NB4 (cell line): ENCODE results near the gene DMRTC2.
A peak's percentile ranks its signal among the peaks of the same experiment; 100 is the strongest.

Experiments used
- DNase-seq: peaks from one replicate; pipeline ENCODE4 v3.0.0; 2010; ENCODE audit warnings: low read depth
- H3K4me3 ChIP-seq: one replicate; pipeline ENCODE4 v1.5.1; 2011; ENCODE audit warnings: mild to moderate bottlenecking, low read depth, low read length, moderate library complexity
- MYC ChIP-seq: IDR thresholded peaks from 2 replicates; pipeline ENCODE4 v1.6.1; 2011; ENCODE audit warnings: low read depth, low read length
- POLR2A ChIP-seq: IDR thresholded peaks from 2 replicates; pipeline ENCODE4 v1.6.1; 2011; ENCODE audit warnings: mild to moderate bottlenecking; ENCODE audit not compliant: insufficient read length; ENCODE audit errors: extremely low read depth
- TF ChIP-seq, protein P1 (sequence below): IDR thresholded peaks from one replicate; pipeline ENCODE4 v1.5.1; 2012; ENCODE audit warnings: low read depth, low read length
- TF ChIP-seq, protein P2 (sequence below): IDR thresholded peaks from 2 replicates; pipeline ENCODE4 v1.6.1; 2011; ENCODE audit warnings: low read depth, low read length

Gene DMRTC2

DNA sequence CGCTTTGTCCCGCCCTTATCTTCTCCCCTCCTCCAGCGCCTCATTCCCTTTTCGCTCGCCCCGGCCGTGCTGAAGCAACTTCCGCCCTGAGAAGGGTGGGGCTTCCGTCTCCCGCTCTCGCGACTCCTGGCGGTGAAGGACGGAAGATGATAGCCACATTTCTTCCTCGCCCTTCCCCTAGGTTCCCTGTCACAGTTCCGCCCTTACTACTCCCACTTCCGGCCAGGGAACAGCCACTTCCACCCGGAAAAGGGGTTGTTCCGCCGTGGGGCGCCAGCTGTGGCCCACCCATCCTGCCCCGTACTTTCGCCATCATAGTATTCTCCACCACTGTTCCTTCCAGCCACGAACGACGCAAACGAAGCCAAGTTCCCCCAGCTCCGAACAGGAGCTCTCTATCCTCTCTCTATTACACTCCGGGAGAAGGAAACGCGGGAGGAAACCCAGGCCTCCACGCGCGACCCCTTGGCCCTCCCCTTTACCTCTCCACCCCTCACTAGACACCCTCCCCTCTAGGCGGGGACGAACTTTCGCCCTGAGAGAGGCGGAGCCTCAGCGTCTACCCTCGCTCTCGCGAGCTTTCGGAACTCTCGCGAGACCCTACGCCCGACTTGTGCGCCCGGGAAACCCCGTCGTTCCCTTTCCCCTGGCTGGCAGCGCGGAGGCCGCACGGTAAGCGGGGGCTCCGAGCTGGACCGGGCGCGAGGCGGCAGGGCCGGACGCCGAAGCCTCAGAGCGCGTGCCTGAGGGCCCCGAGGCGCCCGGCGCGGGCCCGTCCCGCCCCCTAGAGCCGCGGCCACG, 15.0 kb downstream of the DMRTC2 start, which contains the start of gene RPS19:
Gene RPS19 (plus strand): TSS at position 638 of the 801 bp plus-strand sequence. CDS start 520 bp downstream, outside the sequence.
- DNase-seq, result peak; percentile 95
- H3K4me3 ChIP-seq, result peak within 1 kb of the TSS; percentile 97
- TF ChIP-seq MYC (peak; percentile 76), POLR2A (peak; percentile 63)
- TF ChIP-seq, protein P1, sequence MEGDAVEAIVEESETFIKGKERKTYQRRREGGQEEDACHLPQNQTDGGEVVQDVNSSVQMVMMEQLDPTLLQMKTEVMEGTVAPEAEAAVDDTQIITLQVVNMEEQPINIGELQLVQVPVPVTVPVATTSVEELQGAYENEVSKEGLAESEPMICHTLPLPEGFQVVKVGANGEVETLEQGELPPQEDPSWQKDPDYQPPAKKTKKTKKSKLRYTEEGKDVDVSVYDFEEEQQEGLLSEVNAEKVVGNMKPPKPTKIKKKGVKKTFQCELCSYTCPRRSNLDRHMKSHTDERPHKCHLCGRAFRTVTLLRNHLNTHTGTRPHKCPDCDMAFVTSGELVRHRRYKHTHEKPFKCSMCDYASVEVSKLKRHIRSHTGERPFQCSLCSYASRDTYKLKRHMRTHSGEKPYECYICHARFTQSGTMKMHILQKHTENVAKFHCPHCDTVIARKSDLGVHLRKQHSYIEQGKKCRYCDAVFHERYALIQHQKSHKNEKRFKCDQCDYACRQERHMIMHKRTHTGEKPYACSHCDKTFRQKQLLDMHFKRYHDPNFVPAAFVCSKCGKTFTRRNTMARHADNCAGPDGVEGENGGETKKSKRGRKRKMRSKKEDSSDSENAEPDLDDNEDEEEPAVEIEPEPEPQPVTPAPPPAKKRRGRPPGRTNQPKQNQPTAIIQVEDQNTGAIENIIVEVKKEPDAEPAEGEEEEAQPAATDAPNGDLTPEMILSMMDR, result peak; percentile 5
- TF ChIP-seq, protein P2, sequence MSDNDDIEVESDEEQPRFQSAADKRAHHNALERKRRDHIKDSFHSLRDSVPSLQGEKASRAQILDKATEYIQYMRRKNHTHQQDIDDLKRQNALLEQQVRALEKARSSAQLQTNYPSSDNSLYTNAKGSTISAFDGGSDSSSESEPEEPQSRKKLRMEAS, result peak; percentile 62

DNA sequence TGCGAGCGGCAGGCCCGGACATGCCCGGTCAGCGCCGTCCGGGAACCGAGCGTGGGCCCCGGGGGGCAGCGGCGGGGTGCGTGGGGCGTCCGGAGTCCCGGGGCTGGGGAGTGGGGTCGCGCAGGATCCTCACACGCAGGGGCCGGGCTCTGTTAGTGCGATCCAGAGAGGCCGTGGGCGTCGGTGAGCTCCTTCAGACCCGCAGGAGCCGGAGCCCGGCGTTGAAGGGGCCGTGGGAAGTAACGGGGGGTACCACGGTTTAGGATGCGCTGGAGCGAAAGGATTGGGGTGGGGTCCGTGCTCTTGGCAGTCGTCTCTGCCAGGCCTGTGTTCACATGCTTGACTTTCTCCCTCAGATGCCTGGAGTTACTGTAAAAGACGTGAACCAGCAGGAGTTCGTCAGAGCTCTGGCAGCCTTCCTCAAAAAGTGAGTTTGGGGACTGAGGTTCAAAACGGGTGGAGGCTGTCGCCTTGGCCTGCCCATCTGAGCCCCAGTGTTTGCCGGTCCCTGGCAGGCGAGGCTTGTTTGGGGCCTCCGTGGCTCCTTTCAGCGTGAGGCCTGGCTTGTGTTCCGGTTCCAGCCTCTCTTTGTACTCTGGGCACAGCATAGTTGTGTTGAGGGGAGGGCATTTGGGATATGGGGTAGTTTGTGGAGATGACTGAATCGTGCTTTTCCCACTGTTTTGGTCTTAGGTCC, 15.7 kb downstream of the DMRTC2 start:
- TF ChIP-seq MYC (no peak), POLR2A (no peak)
- TF ChIP-seq, protein P1, result no peak
- TF ChIP-seq, protein P2, result no peak
- no peak for DNase-seq
- peak overlapping the region; percentile 97 for H3K4me3 ChIP-seq

DNA sequence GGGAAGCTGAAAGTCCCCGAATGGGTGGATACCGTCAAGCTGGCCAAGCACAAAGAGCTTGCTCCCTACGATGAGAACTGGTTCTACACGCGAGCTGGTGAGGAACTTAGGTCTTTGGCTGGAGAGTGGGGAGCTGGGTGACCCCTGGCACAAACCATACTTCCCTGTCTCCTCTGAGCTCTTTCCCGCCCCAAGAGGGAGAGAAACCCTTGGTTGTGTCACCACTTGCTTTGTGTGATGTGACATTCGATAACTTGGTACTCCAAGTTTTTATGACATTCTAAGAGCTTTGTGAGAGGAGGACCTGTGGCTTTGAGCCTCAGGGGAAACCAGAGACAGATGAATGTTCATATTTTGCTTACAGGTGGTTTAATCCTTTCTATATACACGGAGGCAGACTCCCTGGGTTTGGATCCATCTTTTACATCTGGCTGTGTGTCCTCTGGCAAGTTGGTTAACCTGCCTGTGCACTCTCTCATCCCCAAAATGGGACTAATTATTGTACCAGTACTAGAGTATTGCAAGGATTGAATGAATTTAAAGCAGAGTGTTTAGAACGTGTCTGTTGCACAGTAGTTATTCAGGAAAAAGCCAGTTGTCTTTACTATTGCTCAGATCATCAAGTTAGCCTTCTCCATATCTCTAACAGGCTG, 16.4 kb downstream of the DMRTC2 start:
- TF ChIP-seq POLR2A (no peak), MYC (no peak)
- TF ChIP-seq, protein P1, result no peak
- TF ChIP-seq, protein P2, result no peak
- DNase-seq, result no peak
- peak overlapping the region; percentile 97 for H3K4me3 ChIP-seq

DNA sequence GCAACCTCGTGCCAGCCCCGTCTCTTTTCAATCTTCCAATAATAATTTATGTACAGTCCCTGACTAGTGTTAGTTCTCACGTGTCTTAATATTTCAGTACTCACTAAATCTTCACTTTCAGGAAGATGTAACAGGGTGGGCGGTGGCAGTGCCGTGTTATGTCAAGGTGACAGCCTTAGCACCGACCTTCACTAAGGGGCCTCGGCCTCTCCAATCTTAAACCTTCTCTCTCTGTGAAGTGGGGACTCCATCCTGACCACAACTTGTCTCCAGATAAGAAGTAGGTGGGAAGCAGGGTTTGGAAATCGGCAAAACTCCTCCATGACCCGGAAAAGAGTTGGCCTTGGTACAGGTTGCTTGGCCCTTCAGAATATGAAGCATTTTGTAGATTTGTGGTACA, 17.0 kb downstream of the DMRTC2 start:
- peak overlapping the region; percentile 97 for H3K4me3 ChIP-seq
- DNase-seq, result no peak
- TF ChIP-seq MYC (no peak), POLR2A (no peak)
- TF ChIP-seq, protein P1, result no peak
- TF ChIP-seq, protein P2, result no peak

DNA sequence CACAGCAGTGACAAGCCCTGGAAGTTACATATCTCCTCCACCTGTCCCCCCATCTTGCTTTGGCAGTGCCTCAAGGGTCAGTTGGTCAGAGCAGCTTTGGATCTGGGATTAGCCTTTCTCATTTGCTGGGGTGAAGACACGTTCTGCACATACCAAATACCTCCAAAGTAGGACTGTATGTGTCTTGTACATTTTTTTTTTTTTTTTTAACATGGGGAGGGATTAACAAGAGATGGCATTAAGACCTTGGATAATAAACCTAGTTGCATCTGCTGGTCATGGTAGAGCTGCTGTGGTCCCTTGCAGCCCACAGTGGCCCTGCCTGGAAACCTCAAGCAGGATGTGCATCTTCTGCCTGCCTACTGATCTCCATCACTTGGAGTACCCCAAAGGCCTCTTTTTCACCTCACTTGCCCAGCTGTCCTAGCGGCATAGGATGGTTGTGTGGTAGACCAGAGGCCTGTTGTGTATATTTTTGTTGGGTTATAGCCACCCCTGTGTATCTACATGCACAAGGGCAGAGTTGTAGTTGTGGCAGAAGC, 17.7 kb downstream of the DMRTC2 start:
- no peak for DNase-seq
- H3K4me3 ChIP-seq, result peak overlapping the region; percentile 97
- TF ChIP-seq, protein P1, result no peak
- TF ChIP-seq, protein P2, result no peak
- TF ChIP-seq POLR2A (no peak), MYC (no peak)
